Nephron progenitor cell (in vitro differentiated cells): ENCODE results near the gene C2orf92.

Experiments used
- DNase-seq: peaks from one replicate; pipeline ENCODE4 v3.0.0; 2021
- H3K27ac Mint-ChIP-seq: 2 replicates; pipeline ENCODE4 v1.8.0; 2021; ENCODE audit warnings: mild to moderate bottlenecking, moderate library complexity, mixed read lengths
- H3K27me3 Mint-ChIP-seq: 2 replicates; pipeline ENCODE4 v1.8.0; 2021; ENCODE audit warnings: mild to moderate bottlenecking, low read depth, mixed read lengths; ENCODE audit not compliant: poor library complexity
- H3K36me3 Mint-ChIP-seq: 2 replicates; pipeline ENCODE4 v1.8.0; 2021; ENCODE audit warnings: low read depth, mixed read lengths
- H3K4me1 Mint-ChIP-seq: 2 replicates; pipeline ENCODE4 v1.8.0; 2021; ENCODE audit warnings: mixed read lengths
- H3K4me3 Mint-ChIP-seq: 2 replicates; pipeline ENCODE4 v1.8.0; 2021; ENCODE audit warnings: mild to moderate bottlenecking, moderate library complexity, mixed read lengths
- H3K9me3 Mint-ChIP-seq: 2 replicates; pipeline ENCODE4 v1.8.0; 2021; ENCODE audit warnings: mild to moderate bottlenecking, moderate library complexity, mixed read lengths
- CTCF ChIP-seq: fragments of 200-600 bp; sonication (generic); IDR thresholded peaks from 2 replicates; pipeline ENCODE4 v1.5.0; 2021; ENCODE audit warnings: antibody characterized with exemption

C2orf92 gene

GRCh38 chr2:97695744-97696143 lies 26.2 kb downstream of the C2orf92 start:
- TF ChIP-seq CTCF = no peak
- DNase-seq = no peak
- H3K4me3 Mint-ChIP-seq = no peak overlapping the region
- no peaks in the 10 kb centered on the region for H3K36me3 Mint-ChIP-seq
- H3K4me1 Mint-ChIP-seq = peaks cover 50% of the 10 kb centered on the region
- H3K27me3 Mint-ChIP-seq = no peaks in the 10 kb centered on the region
- H3K27ac Mint-ChIP-seq = no peak overlapping the region
- H3K9me3 Mint-ChIP-seq = peaks cover 4% of the 10 kb centered on the region

GRCh38 chr2:97697252-97698235 lies 28.0 kb downstream of the C2orf92 start:
- peaks cover 4% of the 10 kb centered on the region for H3K9me3 Mint-ChIP-seq
- no peaks in the 10 kb centered on the region for H3K27me3 Mint-ChIP-seq
- H3K27ac Mint-ChIP-seq = no peak overlapping the region
- peaks cover 44% of the 10 kb centered on the region for H3K4me1 Mint-ChIP-seq
- no peaks in the 10 kb centered on the region for H3K36me3 Mint-ChIP-seq
- H3K4me3 Mint-ChIP-seq = no peak overlapping the region
- DNase-seq = peak; percentile 95
- peak; percentile 97 for TF ChIP-seq CTCF

GRCh38 chr2:97698530-97698929 lies 29.0 kb downstream of the C2orf92 start:
- TF ChIP-seq CTCF = no peak
- no peak for DNase-seq
- no peaks in the 10 kb centered on the region for H3K27me3 Mint-ChIP-seq
- H3K4me1 Mint-ChIP-seq = peaks cover 51% of the 10 kb centered on the region
- H3K27ac Mint-ChIP-seq = peak overlapping the region; percentile 29
- no peaks in the 10 kb centered on the region for H3K36me3 Mint-ChIP-seq
- H3K9me3 Mint-ChIP-seq = peaks cover 4% of the 10 kb centered on the region
- H3K4me3 Mint-ChIP-seq = no peak overlapping the region

- Mint-ChIP-seq H3K9me3 (no peaks in the 10 kb centered on the region), H3K27me3 (no peaks in the 10 kb centered on the region), H3K27ac (no peak overlapping the region), H3K36me3 (no peaks in the 10 kb centered on the region), H3K4me1 (peaks cover 51% of the 10 kb centered on the region), H3K4me3 (no peak overlapping the region)
- DNase-seq = peak; percentile 69
- TF ChIP-seq CTCF = peak; percentile 68
These were observed 30.4 kb downstream of the C2orf92 start for GRCh38 chr2:97699765-97700444.

- DNase-seq = no peak
- no peaks in the 10 kb centered on the region for H3K9me3 Mint-ChIP-seq
- peaks cover 47% of the 10 kb centered on the region for H3K4me1 Mint-ChIP-seq
- H3K4me3 Mint-ChIP-seq = no peak overlapping the region
- no peak overlapping the region for H3K27ac Mint-ChIP-seq
- TF ChIP-seq CTCF = no peak
- H3K27me3 Mint-ChIP-seq = peaks cover under 1% of the 10 kb centered on the region
- H3K36me3 Mint-ChIP-seq = no peaks in the 10 kb centered on the region
These were observed 31.7 kb downstream of the C2orf92 start for GRCh38 chr2:97701186-97701585.
